ENCODE measurements around the gene UBE2C. TPM values are rescaled to one million over a fixed set of nuclear protein-coding genes. Genes with fewer than 3 reads are reported as not detected.

Gene UBE2C
- polyA plus RNA-seq, 1 donor from 2014 or later = 2.5 TPM

DNA sequence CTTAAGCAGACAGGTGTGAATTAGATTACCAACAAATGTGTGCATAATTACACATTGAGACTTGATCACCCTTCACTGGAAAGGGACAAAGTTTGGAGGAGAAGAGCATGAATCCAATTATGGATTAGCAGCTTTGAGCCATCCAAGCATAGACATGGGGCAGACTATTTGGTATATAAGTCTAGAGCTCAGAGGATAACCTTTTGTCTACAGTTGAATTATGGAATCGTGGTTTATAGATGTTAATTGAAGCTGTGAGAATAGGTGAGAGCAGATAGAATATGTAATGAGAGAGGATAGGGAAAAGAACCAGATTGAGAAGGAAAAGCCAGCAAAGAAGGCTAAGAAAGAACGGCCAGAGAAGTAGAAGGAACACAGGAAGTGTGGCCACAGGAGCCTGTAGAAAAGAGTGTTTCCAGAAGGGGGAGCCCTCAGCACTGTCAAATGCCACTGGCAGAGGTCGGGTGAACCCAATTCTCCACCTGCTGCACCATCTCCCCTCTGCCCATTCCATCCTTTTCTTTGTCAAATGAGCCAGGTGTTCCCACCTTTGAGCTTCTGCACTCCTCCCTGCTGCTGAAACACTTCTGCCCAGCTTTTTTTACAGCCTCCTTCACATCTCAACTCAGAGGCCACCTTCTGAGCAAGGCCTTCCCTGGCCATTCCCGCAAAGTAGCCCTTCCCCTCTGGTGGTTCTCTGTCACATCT, 13.4 kb upstream of the UBE2C start:
- Histone ChIP-seq H3K9me2 (ENCODE audit: insufficient read depth, low read length) (no peaks in the 10 kb centered on the region), H3K27me3 (ENCODE audit: insufficient read depth, low read depth, low read length) (no peaks in the 10 kb centered on the region), H2AFZ (ENCODE audit: low read depth, low read length) (no peak overlapping the region), H3K4me3 (ENCODE audit: low read length) (no peak overlapping the region), H3K9me3 (ENCODE audit: low read length) (no peaks in the 10 kb centered on the region), H3F3A (ENCODE audit: insufficient read depth, low read length, poor library complexity, severe bottlenecking) (no peaks in the 10 kb centered on the region), H3K36me3 (ENCODE audit: insufficient read depth, low read length) (no peaks in the 10 kb centered on the region), H3K4me2 (ENCODE audit: low read length) (no peak overlapping the region), H3K27ac (ENCODE audit: low read length) (no peak overlapping the region), H3K79me2 (replicated peaks; ENCODE audit: insufficient read depth, low read length) (no peaks in the 10 kb centered on the region), H4K20me1 (ENCODE audit: insufficient read depth) (no peaks in the 10 kb centered on the region), H3K9ac (ENCODE audit: low read length) (no peak overlapping the region)
- TF ChIP-seq RAD21 (conservative IDR thresholded peaks at IDR 0.05) (peak; percentile 66), EP300 (conservative IDR thresholded peaks at IDR 0.05; ENCODE audit: poor library complexity, severe bottlenecking) (no peak), CTCF (IDR thresholded peaks at IDR 0.05; ENCODE audit: poor library complexity, severe bottlenecking) (peak; percentile 69), MXI1 (conservative IDR thresholded peaks at IDR 0.05; ENCODE audit: poor library complexity, severe bottlenecking) (no peak), SMC3 (conservative IDR thresholded peaks at IDR 0.05; ENCODE audit: poor library complexity) (peak; percentile 64), REST (IDR thresholded peaks at IDR 0.05; ENCODE audit: borderline replicate concordance) (no peak), POLR2AphosphoS5 (IDR thresholded peaks at IDR 0.05) (no peak), EZH2 (IDR thresholded peaks at IDR 0.05; ENCODE audit: borderline replicate concordance, insufficient read depth, low read length, poor library complexity, severe bottlenecking) (no peak), TAF1 (IDR thresholded peaks at IDR 0.05; ENCODE audit: low read depth) (no peak)

- Histone ChIP-seq H3F3A (ENCODE audit: insufficient read depth, low read length, poor library complexity, severe bottlenecking) (no peaks in the 10 kb centered on the region), H3K4me3 (ENCODE audit: low read length) (no peak overlapping the region), H3K27me3 (ENCODE audit: insufficient read depth, low read depth, low read length) (no peaks in the 10 kb centered on the region), H3K4me2 (ENCODE audit: low read length) (no peak overlapping the region), H3K27ac (ENCODE audit: low read length) (no peak overlapping the region), H3K36me3 (ENCODE audit: insufficient read depth, low read length) (peaks cover 6% of the 10 kb centered on the region), H2AFZ (ENCODE audit: low read depth, low read length) (no peak overlapping the region), H3K79me2 (replicated peaks; ENCODE audit: insufficient read depth, low read length) (no peaks in the 10 kb centered on the region), H3K9me3 (ENCODE audit: low read length) (no peaks in the 10 kb centered on the region), H3K9ac (ENCODE audit: low read length) (no peak overlapping the region), H4K20me1 (ENCODE audit: insufficient read depth) (no peaks in the 10 kb centered on the region), H3K9me2 (ENCODE audit: insufficient read depth, low read length) (no peaks in the 10 kb centered on the region)
- TF ChIP-seq MXI1 (conservative IDR thresholded peaks at IDR 0.05; ENCODE audit: poor library complexity, severe bottlenecking) (no peak), REST (IDR thresholded peaks at IDR 0.05; ENCODE audit: borderline replicate concordance) (no peak), SMC3 (conservative IDR thresholded peaks at IDR 0.05; ENCODE audit: poor library complexity) (no peak), CTCF (IDR thresholded peaks at IDR 0.05; ENCODE audit: poor library complexity, severe bottlenecking) (no peak), RAD21 (conservative IDR thresholded peaks at IDR 0.05) (no peak), POLR2AphosphoS5 (IDR thresholded peaks at IDR 0.05) (no peak), EP300 (conservative IDR thresholded peaks at IDR 0.05; ENCODE audit: poor library complexity, severe bottlenecking) (no peak)
Measured at GRCh38 chr20:45801851-45802250, 10.6 kb upstream of the UBE2C start.

All from neural cell (in vitro differentiated cells).